NCI-H748 (cell line): ENCODE results near the gene NXPH4.
A peak's percentile ranks its signal among the peaks of the same experiment; 100 is the strongest.

Experiments used
- DNase-seq: peaks from one replicate; lab custom pipeline; 2025; ENCODE audit not compliant: unreplicated experiment; lab: John Stamatoyannopoulos, UW

Gene NXPH4

GRCh38 chr12:57183939-57184725 lies 32.5 kb upstream of the NXPH4 start:
- DNase-seq = no peak

GRCh38 chr12:57185403-57185802 lies 31.2 kb upstream of the NXPH4 start:
- no peak for DNase-seq

DNA sequence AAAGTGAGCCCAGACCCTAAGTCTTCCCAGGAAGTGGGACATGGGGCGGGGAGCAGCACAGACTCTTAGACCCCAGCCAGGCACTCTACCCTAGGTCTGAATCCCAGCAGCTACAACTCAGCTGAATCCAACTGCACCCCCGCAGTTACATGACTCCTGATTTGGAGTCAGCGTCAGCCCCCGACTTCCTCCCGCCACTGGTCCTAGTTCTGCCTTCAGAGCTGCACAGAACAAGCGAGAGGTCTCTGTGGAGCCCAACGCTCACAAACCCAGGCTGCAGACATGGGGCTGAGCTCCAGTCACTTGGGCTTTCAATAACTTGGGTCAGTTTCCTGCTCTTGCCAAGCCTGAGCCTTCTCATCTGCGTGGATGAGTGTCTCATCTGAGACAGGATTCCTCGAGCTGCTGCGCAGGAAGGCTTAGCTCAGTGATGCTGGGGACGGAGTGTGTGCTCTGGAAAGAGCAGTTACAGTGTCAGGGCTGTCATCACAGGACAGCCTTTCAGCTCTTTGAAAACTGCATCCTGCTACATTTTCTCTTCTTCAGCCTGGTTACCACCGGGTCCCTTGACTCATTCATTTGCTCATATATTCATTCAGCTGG lies 30.6 kb upstream of the NXPH4 start:
- no peak for DNase-seq

DNA sequence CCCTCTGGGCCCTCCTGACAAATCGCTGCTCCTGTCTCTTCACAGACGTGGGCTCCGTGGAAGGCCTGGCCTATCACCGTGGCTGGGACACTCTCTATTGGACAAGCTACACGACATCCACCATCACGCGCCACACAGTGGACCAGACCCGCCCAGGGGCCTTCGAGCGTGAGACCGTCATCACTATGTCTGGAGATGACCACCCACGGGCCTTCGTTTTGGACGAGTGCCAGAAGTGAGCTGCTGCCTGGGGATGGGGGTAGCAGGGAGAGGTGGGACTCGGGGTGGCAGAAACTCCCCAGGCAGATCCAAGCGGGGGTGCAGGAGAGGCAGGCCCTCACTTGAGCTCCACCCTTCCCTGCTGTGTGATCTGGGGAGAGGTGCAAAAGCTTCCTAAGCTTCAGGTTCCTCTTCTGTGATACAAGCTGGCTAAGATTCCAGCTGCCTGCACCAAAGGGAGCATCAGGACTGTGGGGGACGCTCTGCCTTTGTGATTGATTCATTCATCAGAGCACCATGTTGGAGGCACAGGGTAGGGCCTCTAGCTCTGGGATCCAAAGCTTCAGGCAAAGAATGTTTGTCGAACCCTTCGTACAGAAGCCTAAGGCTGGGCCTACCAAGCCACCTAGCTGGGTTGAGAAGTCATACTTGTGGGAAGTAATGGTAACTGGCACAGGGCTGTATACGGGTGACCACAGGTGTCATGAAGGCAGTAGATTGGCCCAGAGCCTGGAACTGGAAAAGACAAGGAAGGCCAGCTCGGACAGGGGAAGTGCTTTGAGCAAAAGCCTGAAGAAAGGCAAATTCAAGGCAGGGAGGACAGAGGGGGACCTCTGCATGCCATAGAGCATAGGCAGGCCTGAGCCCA lies 29.1 kb upstream of the NXPH4 start:
- DNase-seq = no peak

DNA sequence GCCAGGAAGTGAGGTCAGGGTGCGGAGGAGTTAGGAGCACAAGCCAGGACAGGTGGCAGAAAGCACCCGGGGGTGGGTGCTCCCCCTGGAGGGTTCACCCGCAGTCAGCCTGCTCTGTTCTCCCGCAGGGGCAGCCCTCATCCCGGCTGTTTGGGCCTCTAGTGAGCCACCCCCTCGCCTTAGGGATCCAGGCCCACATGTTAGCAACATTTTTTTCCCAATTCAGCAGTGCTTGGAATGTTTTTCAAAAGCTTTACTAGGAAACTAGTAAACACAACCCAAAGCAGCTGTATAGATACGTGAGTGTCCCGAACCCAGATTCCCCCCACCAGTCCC lies 28.5 kb upstream of the NXPH4 start:
- DNase-seq = no peak

GRCh38 chr12:57190037-57190436 lies 26.6 kb upstream of the NXPH4 start:
- DNase-seq = no peak

- no peak for DNase-seq
Measured at GRCh38 chr12:57190821-57191220, 25.8 kb upstream of the NXPH4 start.

DNA sequence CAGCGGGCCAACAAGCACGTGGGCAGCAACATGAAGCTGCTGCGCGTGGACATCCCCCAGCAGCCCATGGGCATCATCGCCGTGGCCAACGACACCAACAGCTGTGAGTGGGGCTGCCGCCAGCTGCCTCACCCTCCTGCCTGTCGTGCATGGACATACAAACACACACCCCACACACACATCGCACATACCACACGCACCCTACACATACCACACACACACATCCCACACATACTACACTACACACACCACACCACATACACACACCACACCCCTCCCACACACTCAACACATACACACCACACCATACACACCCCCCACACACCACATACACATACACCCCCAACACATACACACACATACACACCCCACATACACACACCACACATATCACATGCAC lies 25.2 kb upstream of the NXPH4 start:
- no peak for DNase-seq

- DNase-seq = no peak
Measured at GRCh38 chr12:57192920-57193319, 23.7 kb upstream of the NXPH4 start.

DNA sequence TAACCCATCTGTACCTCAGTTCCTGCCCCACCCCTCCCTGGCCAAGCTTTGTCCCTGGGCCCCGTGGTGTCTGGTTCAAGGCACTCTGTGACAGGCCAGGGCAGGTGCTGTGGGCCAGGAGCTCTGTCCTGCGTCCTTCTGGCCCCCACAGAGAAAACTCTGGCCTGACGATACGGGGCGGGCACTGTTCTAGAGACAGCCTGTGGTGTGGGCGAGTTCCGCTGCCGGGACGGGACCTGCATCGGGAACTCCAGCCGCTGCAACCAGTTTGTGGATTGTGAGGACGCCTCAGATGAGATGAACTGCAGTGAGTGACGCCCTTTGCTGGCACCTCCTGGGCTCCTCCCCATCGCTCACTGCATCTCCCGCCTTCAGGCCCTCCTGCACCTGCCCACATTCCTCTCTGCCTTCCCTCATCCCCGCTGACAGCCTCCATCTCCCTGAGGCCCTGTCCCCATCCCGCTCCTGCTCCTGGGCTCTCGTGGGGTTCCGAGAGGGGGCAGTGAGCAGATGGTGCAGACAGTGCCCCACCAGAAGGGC lies 22.8 kb upstream of the NXPH4 start:
- DNase-seq = no peak

DNA sequence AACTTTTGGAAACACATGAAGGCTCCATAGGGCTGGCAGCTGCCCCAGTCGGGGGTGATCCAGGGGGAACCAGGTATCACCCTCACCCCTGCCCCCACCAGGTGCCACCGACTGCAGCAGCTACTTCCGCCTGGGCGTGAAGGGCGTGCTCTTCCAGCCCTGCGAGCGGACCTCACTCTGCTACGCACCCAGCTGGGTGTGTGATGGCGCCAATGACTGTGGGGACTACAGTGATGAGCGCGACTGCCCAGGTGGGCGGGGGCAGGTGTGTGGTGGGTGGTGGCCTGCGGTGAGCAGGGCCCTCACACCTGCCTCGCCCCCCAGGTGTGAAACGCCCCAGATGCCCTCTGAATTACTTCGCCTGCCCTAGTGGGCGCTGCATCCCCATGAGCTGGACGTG lies 22.3 kb upstream of the NXPH4 start:
- peak; percentile 15 for DNase-seq

- no peak for DNase-seq
Measured at GRCh38 chr12:57195186-57195585, 21.4 kb upstream of the NXPH4 start.

GRCh38 chr12:57195611-57196371 lies 20.8 kb upstream of the NXPH4 start:
- no peak for DNase-seq

- DNase-seq = no peak
Measured at GRCh38 chr12:57196439-57196838, 20.2 kb upstream of the NXPH4 start.

- no peak for DNase-seq
Measured at GRCh38 chr12:57196956-57197355, 19.6 kb upstream of the NXPH4 start.

DNA sequence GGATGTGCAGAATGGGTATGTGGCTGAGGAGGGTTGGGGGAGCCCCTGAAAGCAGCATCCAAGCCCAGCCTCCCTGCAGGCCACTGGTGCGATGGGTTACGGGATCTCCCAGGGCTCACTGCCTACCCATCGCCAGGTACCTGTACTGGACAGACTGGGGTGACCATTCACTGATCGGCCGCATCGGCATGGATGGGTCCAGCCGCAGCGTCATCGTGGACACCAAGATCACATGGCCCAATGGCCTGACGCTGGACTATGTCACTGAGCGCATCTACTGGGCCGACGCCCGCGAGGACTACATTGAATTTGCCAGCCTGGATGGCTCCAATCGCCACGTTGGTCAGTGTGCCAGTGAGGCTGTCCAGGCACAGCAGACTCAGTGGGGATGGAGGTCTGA lies 18.3 kb upstream of the NXPH4 start:
- DNase-seq = no peak

GRCh38 chr12:57199191-57199590 lies 17.4 kb upstream of the NXPH4 start:
- DNase-seq = no peak

- no peak for DNase-seq
Measured at GRCh38 chr12:57200497-57200896, 16.1 kb upstream of the NXPH4 start.

DNA sequence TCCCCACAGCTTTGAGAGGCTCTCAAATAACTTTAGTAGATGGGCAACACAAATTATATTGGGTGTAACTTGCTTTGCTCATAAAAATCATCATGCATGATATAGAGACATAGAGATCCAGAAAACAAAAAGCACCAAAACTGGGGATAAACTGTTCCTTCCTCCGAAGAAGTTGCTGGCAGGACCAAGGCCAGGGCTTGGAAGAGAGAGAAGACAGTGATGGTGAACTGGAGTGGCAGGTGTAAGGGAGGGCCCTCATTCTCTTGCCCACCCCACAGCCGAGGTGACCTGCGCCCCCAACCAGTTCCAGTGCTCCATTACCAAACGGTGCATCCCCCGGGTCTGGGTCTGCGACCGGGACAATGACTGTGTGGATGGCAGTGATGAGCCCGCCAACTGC lies 15.4 kb upstream of the NXPH4 start:
- no peak for DNase-seq

- no peak for DNase-seq
Measured at GRCh38 chr12:57201631-57202030, 15.0 kb upstream of the NXPH4 start.

DNA sequence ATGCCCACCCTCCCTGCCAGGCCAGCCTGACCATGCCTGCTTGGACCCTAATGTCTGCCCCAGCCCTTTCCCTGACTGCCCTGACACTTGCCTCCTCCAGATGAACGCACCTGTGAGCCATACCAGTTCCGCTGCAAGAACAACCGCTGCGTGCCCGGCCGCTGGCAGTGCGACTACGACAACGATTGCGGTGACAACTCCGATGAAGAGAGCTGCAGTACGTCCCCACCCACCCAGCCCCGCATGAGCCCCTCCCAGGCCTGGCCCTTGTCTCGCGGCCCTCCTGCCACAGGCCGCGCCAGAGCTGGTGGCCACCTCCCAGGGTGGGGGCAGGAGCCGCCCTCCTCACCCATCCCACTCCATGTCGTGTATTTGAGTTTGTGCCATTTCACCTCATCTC lies 14.3 kb upstream of the NXPH4 start:
- DNase-seq = no peak
